Choroid plexus epithelial cell (primary cell): ENCODE results near the gene SYCN.

Source experiments
- DNase-seq: peaks from one replicate; pipeline ENCODE4 v3.0.0-alpha.2; 2010; ENCODE audit warnings: low read depth
- H3K4me3 ChIP-seq: 2 replicates; pipeline ENCODE4 v1.5.1; 2011; ENCODE audit warnings: low read depth, mild to moderate bottlenecking, control low read depth, low read length, moderate library complexity
- TF ChIP-seq, protein P1 (sequence below): conservative IDR thresholded peaks from 2 replicates; pipeline ENCODE4 v1.5.1; 2011; ENCODE audit warnings: low read depth, mild to moderate bottlenecking, control low read depth, inconsistent platforms, low read length, moderate library complexity

SYCN gene

DNA sequence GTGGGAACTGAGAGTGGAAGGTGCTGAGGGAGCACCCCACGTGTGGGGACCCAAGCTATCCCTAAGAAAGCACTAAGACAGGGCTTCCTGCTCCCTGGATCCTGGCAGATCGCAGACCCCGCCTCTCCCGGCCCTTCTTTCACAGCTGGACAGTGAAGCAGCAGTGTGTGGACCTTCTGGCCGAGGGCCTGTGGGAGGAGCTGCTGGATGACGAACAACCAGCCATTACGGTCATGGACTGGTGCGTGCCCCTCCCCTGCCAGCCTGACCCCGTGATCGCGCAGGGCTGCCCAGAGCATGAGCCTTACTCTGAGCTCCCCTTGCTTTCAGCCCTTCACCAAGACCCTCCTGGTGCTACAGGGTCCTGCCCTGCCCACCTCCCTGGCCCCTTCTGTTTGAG, 5.0 kb downstream of the SYCN start:
- H3K4me3 ChIP-seq = no peak overlapping the region
- DNase-seq = peak; percentile 37
- TF ChIP-seq, protein P1, sequence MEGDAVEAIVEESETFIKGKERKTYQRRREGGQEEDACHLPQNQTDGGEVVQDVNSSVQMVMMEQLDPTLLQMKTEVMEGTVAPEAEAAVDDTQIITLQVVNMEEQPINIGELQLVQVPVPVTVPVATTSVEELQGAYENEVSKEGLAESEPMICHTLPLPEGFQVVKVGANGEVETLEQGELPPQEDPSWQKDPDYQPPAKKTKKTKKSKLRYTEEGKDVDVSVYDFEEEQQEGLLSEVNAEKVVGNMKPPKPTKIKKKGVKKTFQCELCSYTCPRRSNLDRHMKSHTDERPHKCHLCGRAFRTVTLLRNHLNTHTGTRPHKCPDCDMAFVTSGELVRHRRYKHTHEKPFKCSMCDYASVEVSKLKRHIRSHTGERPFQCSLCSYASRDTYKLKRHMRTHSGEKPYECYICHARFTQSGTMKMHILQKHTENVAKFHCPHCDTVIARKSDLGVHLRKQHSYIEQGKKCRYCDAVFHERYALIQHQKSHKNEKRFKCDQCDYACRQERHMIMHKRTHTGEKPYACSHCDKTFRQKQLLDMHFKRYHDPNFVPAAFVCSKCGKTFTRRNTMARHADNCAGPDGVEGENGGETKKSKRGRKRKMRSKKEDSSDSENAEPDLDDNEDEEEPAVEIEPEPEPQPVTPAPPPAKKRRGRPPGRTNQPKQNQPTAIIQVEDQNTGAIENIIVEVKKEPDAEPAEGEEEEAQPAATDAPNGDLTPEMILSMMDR = no peak

DNA sequence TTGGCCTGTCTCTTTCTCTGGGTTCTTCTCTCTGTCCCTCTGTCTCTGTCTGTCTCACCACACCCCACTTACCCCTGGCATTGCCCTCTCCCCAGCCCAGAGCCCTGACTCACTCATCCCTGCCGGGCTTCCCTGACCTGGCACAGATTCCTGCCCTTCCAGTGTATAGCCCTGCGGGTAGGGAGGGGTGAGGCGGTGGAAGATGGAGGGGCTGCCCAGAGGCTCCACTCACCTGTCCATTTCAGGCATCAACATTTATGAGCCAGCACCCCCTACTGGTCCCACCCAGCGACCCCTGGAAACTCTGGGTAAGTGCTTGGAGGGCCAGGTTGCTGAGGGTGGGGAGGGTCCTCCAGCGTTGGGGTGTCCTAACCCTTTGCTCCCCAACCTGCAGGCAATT, 6.3 kb downstream of the SYCN start:
- DNase-seq = no peak
- H3K4me3 ChIP-seq = no peak overlapping the region
- TF ChIP-seq, protein P1 = no peak

DNA sequence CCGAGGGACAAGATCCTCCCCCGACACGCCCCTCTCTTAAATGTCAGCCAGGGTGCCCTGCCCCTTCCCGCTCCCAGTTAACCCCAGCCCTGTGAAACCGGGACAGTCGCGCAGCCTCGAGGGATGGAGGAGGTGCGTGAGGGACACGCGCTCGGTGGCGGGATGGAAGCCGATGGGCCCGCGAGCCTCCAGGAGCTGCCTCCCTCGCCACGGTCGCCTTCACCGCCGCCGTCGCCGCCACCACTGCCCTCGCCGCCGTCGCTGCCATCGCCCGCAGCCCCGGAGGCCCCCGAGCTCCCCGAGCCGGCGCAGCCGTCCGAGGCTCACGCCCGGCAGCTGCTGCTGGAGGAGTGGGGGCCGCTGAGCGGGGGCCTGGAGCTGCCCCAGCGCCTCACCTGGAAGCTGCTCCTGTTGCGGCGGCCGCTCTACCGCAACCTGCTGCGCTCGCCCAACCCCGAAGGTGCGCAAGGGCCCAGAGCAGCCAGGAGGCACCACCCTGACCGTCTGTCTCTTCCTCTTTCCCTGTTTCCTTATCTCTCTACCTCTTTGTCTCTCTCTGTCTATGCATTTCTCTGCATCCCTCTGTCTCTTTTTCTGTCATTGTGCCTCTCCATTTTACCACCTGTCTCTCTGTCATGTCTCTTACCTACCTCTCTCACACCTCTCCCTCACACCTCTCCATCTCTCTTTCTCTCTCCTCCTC, 7.1 kb downstream of the SYCN start, which contains the start of gene NCCRP1:
Gene NCCRP1 (plus strand): TSS at position 105 of the 703 bp plus-strand sequence. CDS start 19 bp downstream, at position 124.
- TF ChIP-seq, protein P1 = no peak
- no peak within 1 kb of the TSS for H3K4me3 ChIP-seq
- DNase-seq = no peak

DNA sequence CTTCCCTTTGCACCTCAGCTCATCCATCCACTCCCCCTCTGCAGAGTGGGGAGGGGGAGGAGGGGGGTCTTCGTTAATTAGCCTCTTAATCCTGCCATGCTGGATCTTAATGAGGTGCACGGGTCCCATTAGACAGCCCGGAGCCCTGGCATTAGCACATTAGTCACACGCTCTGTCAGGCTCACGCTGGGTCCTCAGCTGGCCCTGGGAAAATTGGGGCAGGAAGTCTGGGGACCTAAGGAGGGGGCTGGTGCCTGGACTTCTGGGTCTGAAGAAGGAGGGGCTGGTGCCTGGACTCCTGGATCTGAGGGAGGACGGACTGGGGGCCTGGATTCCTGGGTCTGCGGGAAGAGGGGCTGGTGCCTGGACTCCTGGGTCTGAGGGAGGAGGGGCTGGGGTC, 7.7 kb downstream of the SYCN start:
- TF ChIP-seq, protein P1 = no peak
- DNase-seq = no peak
- no peak overlapping the region for H3K4me3 ChIP-seq

DNA sequence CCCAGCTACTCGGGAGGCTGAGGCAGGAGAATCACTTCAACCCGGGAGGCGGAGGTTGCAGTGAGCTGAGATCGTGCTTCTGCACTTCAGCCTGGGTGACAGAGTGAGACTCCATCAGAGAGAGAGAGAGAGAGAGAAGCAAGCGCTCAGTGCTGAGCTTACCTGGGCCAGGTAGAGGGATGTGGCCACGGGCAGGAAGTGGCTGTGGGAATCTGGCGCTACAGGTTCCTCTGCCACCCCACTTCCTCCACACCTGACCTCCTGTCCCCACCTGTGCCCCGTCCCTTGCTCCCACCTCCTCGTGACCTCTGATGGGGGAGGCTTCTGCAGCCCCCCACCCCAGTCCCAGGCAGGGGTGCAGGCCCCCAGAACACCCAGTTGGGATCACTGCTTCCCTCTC, 8.3 kb downstream of the SYCN start:
- TF ChIP-seq, protein P1 = no peak
- DNase-seq = no peak

DNA sequence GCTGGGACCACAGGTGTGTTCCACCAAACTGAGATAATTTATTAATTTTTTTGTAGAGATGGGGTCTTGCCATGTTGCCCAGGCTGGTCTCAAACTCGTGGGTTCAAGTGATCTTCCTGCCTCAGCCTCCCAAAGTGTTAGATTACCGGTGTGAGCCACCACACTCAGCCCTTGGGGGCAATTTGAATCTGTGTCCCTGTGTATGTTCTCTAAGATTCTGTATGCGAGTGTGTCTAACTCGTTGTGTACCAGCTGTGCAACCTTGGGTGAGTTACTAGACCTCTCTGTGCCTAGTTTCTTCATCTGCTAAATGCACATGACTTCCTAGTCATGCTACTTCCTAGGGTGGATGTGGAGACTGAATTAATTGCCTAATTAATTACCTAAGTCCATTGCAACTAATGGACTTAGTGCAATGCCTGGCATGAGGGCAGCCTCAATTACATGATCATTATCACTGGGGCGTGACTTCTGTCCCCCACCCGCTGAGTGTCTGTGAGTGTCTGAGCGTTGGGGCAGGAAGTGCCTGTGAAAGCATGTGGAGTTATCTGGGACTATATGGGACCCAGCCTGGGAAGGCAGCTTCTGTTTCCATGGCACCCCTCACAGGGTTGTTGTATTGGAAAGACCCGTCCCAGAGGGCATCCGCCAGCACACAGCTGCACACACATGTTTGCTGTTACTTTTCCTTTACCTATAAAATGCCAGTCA, 9.1 kb downstream of the SYCN start:
- TF ChIP-seq, protein P1 = no peak
- DNase-seq = no peak
- no peak overlapping the region for H3K4me3 ChIP-seq

More for the DNA sequence above, 8.3 kb downstream of the SYCN start:
- H3K4me3 ChIP-seq = no peak overlapping the region
